Measurements from ENCODE around the gene ADGRD1. TPM values are rescaled to one million over a fixed set of nuclear protein-coding genes. Genes with fewer than 3 reads are reported as not detected.

Gene ADGRD1
- polyA plus RNA-seq, 1 of the 3 experiments (the other 2 are of a cell fraction) = not detected

GRCh38 chr12:131137009-131137835 is 183.5 kb downstream of the ADGRD1 start:
- H3K9me2 ChIP-seq = no peaks in the 10 kb centered on the region
- no peaks in the 10 kb centered on the region for H3K79me2 ChIP-seq (ENCODE audit: insufficient read depth)
- H3K4me1 ChIP-seq (ENCODE audit: control insufficient read depth in 1 of 2, insufficient read depth in 2 of 2, low read depth in 1 of 2, low read length in 1 of 2) = peaks cover 0 to 27% of the 10 kb centered on the region in 2 experiments; a peak in 1 of 4 replicates
- no peak overlapping the region for H3K9ac ChIP-seq
- H3K4me3 ChIP-seq (ENCODE audit: low read depth in 2 of 2, low read length in 1 of 2) = no peak overlapping the region
- no peak overlapping the region for H3K4me2 ChIP-seq
- TF ChIP-seq REST (IDR thresholded peaks at IDR 0.05; ENCODE audit: low read depth, low read length) = no peak
- TF ChIP-seq IRF3 (IDR thresholded peaks at IDR 0.05; ENCODE audit: low read depth, low read length) = no peak
- no peak for TF ChIP-seq GABPA (IDR thresholded peaks at IDR 0.05; ENCODE audit: low read depth)
- no peak for TF ChIP-seq NRF1 (IDR thresholded peaks at IDR 0.05; ENCODE audit: low read depth, low read length)
- TF ChIP-seq RFX5 (IDR thresholded peaks at IDR 0.05; ENCODE audit: low read length) = no peak
- no peak for TF ChIP-seq CTCF (IDR thresholded peaks at IDR 0.05)
- no peak for TF ChIP-seq PBX3 (IDR thresholded peaks at IDR 0.05)
- TF ChIP-seq NFIC (IDR thresholded peaks at IDR 0.05; ENCODE audit: borderline replicate concordance) = no peak
- no peaks in the 10 kb centered on the region for H4K20me1 ChIP-seq (ENCODE audit: insufficient read depth)
- H3K36me3 ChIP-seq (replicated peaks in 1 of 2; ENCODE audit: control insufficient read depth in 1 of 2, insufficient read depth in 2 of 2, low read length in 1 of 2) = no peaks in the 10 kb centered on the region
- no peaks in the 10 kb centered on the region for H3F3A ChIP-seq (replicated peaks; ENCODE audit: insufficient read depth)
- no peaks in the 10 kb centered on the region for H3K9me3 ChIP-seq
- 65% methylated on average over 16 of the region's 25 CpGs for WGBS (ENCODE audit: low lambda C conversion rate)
- H3K27ac ChIP-seq (ENCODE audit: low read depth in 2 of 2, low read length in 1 of 2) = no peak overlapping the region
- DNase-seq = no peak
- H2AFZ ChIP-seq (ENCODE audit: low read depth) = no peak overlapping the region
- CTCF ChIA-PET = interaction anchor here (1.0 to 2.1 kb wide), 5 partner anchors 9 to 320 kb away, joined by 3 to 10 read pairs (median 7); no protein-coding TSS in a partner anchor
- POLR2A ChIA-PET = interaction anchor here (0.6 kb wide), 1 partner anchor 17 kb away, joined by 4 read pairs; no protein-coding TSS in a partner anchor
- no peaks in the 10 kb centered on the region for H3K27me3 ChIP-seq (ENCODE audit: insufficient read depth)

Data from SK-N-SH (cell line).